Activated CD4-positive, CD25-positive, alpha-beta regulatory T cell treated with anti-CD3 and anti-CD28 coated beads, Interleukin-2, amount 50 U/mL, for 24 hours (primary cell): ENCODE measurements around the gene ELF1.
"Not testable (repeated sequence)": the region's sequence is repeated elsewhere in the genome, so short reads cannot be mapped to it uniquely, and the experiment has no call there.

Experiments
- ATAC-seq, 2 donors: fragments of 150-1000 bp; cut with Tn5 transposase; one replicate each; pipeline ENCODE4 v1.10.0; 2021; ENCODE audit warnings: mild to moderate bottlenecking in 1 of 2, moderate library complexity in 1 of 2

Gene ELF1

DNA sequence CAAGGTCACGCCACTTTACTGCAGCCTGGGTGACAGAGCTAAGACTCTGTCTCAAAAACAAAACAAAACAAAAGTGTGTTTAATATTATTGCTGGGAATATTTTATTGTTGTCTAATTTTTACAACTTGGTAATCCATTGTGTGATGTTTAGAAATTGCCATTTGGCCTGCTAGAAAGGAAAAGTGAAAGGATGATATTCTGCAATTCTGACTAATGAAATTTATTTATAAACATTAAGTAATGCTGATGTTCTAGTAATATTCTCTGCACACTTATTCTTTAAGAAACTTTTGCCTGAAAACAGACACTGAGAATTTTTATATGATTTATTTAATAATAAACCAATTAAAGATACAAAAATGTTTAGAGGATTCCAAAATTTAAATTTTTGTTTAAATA is 87.4 kb downstream of the ELF1 start:
- ATAC-seq, result no peak

DNA sequence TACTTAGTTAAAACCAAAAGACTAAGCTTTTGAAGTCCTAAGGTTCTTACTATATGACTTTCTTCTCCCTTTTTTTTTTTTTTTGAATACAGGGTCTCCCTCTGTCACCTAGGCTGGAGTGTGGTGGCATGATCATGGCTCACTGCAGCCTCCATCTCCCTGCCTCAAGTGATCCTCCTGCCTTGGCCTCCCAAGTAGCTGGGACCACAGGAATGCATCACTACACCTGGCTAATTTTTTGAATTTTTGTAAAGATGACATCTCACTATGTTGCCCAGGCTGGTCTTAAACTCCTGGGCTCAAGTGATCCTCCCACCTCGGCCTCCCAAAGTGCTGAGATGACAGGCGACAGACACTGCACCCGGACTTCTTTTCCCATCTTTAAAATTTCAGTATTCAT is 89.2 kb downstream of the ELF1 start:
- ATAC-seq, result not testable (repeated sequence)

DNA sequence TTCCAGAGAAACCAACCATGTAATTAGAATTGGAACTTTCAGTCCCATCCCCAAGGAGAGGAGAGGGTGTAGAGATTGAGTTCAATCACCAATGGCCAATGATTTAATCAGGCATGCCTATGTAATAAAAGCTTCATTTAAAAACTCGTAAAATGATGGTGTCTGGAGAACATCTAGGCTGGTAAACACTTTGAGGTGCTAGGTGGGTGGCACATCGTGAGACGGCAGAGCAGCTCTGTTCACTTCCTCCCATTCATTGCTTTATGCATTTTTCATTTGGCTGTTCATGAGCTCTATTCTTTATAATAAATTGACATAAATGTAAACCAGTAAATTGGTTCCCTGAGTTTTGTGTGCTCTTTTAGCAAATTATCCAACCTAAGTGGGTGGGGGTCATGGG is 90.1 kb downstream of the ELF1 start:
- no peak for ATAC-seq

DNA sequence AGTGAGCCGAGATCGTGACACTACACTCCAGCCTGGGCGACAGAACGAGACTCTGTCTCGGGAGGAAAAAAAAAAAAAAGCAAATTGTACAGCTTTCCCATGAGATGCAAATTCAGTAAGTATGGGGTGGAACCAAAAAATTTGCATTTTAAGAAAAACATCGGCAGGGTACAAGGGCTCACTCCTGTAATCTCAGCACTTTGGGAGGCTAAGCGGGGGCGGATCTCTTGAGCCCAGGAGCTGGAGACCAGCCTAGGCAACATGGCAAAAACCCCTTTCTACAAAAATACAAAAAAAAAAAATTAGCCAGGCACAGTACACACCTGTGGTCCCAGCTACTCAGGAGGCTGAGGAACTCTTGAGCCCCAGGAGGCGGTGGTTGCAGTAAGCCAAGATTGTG is 91.2 kb downstream of the ELF1 start:
- no peak for ATAC-seq

DNA sequence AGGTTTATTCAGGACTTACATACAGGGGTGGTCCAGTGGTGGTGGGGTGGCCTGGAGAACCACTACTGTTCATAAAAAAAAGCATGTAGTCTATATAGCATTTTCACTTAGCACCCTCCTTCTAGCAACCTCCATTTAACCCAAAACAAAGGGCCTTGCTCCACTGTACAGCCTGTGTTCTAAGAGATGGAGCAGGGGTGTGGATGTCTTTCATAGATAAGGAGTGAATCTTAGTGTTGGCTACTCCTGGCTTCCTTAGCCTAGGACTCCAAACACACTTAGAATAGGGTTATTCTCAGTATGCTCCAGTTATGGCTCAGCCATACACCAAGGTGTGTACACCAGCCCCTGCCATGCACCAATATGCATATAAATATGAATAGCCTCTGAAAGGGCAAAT is 95.2 kb downstream of the ELF1 start:
- ATAC-seq, result no peak

GRCh38 chr13:40922437-40923040 is 96.6 kb downstream of the ELF1 start:
- ATAC-seq, result no peak

DNA sequence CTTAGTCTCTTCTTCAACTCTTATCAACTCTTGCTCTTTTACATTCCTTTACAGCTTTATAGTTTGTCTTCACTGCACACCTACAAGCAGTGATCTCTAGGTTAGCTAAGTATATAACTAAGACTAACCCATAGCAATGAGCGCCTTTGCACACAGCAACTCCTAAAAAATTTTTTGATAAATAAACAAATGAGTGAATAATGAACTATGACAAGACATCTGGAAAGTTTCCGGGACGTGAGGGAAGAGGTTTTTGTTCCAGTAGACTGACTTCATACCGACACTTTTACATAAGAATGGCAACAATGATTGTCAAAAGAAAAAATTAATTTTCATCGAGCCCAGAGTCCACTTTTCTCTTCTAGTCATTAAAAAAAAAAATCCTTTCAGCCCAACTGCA is 98.3 kb downstream of the ELF1 start:
- ATAC-seq, result no peak

DNA sequence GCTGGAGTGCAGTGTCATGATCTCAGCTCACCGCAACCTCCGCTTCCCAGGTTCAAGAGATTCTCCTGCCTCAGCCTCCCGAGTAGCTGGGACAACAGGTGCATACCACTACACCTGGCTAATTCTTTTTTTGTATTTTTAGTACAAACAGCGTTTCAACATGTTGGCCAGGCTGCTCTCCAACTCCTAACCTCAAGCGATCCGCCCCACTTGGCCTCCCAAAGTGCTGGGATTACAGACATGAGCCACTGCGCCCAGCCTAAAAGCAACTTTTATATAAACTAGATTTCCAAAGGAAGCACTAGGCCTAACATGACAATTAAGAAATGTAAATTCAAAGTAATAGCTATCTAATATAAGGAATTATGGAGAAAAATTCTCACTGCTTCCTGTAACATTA is 99.2 kb downstream of the ELF1 start:
- ATAC-seq, result not testable (repeated sequence)

- no peak for ATAC-seq
These were observed 102.7 kb downstream of the ELF1 start for GRCh38 chr13:40916207-40916998.

DNA sequence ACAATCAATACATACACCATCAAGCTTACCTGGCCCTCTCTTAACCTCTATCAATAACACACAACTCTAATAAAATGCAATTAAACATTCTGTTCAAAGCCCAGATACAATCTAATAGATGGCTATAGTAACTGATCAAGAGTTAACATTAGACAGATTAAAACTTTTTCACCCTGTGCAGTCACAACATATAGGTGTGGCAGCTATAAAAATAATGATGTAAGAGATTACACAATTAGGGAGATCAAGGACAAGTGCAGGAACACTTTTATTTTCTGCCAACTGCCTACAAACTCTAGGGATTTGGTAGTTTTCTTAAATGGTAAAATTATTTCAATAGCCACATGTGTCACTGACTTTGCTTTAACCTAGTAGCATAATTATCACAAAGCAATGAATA is 104.3 kb downstream of the ELF1 start:
- not testable (repeated sequence) for ATAC-seq

DNA sequence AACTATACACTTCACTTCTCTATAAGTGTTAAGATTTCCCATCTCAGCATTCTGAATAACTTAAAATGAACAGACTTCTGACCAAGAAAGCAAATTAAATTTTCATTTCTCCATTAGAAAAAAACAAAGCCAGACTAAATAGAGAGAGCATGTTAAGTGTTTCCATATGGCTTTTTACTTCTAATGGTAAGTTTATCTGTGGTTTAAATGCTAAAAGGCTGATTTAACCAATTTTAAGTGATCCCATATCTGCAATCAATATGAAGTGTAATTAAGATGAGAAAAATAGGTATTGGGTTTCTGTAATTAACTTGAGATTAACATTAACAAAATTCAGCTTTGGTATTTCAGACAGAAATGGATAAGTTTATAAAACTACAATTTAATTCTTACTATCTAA is 107.8 kb downstream of the ELF1 start:
- no peak for ATAC-seq

DNA sequence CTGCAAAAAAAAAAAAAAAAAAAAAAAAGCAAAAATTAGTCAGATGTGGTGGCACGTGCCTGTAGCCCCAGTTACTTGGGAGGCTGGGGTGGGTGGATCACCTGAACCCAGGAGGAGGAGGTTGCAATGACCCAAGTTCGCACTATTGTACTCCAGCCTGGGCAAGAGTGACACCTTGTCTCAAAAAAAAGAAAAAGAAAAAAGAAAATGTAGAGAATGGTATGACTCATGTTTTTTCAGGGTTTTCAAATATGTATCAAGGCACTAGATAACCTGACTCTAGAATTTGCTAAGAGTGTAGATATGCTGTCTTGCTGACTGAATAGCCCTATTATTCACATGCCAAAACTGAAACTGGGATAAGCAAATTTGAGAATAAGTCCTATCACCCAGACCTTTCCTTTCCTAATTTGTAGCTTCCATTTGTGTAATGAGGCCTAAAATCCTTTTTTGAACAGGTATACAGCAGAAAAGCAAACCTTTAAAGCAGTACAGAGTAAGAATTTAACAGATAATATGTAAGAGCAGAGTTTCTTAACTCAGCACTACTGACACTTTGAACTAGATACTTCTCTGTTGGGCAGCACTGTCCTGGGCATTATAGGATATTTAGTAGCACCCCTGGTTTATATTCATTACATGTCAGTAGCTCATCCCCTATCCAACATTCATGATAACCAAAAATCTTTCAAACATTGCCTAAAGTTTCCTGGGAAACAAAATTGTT is 108.6 kb downstream of the ELF1 start:
- ATAC-seq, result peak; percentile 88 to 95

- ATAC-seq, result not testable (repeated sequence)
These were observed 109.4 kb downstream of the ELF1 start for GRCh38 chr13:40909541-40910200.

DNA sequence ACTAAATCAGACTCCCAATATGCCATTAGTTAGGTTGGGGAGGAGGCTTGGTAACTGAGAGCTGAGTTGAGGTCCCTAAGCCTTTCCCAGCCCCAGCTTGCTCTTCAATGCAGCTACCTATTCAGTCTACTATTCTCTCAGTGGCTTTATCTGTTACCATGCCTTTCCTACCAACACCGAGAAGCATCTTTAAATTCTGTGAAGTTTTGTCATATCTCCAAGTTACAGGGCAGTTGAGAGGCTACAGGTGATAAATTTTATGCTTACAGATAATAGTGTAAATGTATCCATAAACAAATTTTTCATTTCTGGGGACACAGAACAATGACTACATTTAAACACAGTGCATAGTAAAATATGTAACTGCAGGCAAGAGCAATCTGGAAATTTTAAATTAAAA is 110.6 kb downstream of the ELF1 start:
- ATAC-seq, result no peak

DNA sequence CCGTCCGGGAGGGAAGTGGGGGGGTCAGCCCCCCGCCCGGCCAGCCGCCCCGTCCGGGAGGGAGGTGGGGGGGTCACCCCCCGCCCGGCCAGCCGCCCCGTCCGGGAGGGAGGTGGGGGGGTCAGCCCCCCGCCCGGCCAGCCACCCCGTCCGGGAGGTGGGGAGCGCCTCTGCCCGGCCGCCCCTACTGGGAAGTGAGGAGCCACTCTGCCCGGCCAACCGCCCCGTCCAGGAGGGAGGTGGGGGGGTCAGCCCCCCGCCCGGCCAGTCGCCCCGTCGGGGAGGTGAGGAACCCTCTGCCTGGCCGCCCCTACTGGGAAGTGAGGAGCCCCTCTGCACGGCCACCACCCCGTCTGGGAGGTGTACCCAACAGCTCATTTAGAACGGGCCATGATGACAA is 118.1 kb downstream of the ELF1 start:
- not testable (repeated sequence) for ATAC-seq

DNA sequence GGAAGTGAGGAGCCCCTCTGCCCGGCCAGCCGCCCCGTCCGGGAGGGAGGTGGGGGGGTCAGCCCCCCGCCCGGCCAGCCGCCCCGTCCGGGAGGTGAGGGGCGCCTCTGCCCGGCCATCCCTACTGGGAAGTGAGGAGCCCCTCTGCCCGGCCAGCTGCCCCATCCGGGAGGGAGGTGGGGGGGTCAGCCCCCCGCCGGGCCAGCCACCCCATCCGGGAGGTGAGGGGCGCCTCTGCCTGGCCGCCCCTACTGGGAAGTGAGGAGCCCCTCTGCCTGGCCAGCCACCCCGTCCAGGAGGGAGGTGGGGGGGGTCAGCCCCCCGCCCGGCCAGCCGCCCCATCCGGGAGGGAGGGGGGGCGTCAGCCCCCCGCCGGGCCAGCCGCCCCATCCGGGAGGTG is 118.5 kb downstream of the ELF1 start:
- not testable (repeated sequence) for ATAC-seq

DNA sequence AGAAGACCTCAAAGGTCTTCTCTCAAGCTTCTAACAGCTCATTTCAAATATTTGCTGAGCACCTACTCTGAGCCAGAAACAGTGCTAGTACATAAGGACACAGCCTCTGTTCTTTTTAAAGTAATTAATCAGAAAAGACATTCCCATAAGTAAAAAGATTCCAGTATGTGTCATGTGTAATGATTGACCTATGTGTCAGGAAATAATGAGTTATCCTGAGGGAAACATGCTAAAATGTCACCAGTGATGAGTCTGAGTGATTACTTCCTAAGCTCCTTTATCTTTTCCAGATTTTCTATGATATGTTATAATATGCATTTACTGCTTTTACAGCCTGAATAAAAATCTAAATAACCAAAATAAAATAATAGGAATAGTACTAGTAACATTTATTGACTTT is 122.1 kb downstream of the ELF1 start:
- ATAC-seq, result no peak

- ATAC-seq, result no peak
These were observed 123.6 kb downstream of the ELF1 start for GRCh38 chr13:40895227-40896184.

- ATAC-seq, result not testable (repeated sequence)
These were observed 125.5 kb downstream of the ELF1 start for GRCh38 chr13:40893573-40893972.

DNA sequence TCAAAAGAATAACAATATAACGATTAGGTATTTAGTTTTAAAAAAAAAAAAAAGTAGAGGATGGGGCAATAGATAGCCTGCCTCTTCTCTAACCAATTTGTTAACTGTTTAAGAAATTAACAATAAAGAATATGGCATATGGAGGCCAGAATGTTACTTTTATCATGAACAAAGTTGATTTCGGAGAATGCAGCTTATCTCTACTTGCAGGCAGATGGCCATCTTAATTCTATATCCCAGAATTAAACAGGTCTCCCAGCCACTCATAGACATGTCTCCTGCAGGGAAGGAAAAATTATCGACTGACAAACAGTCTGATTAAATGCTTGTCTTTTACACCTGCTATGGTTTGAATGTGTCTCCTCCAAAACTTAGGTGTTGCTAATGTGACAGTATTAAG is 133.1 kb downstream of the ELF1 start:
- no peak for ATAC-seq

- ATAC-seq, result not testable (repeated sequence)
These were observed 134.9 kb downstream of the ELF1 start for GRCh38 chr13:40884175-40884574.
